Measurements from ENCODE around the gene SEMA3B. TPM values are rescaled to one million over a fixed set of nuclear protein-coding genes. Genes with fewer than 3 reads are reported as not detected.

The SEMA3B gene
- total and polyA plus RNA-seq, 9 of the 15 experiments (the other 6 are each of a cell fraction or from before 2014, with no cell fraction given): 0.03 to 1.8 (median 0.55) TPM; not detected in 1

- TF ChIP-seq PHF20 (IDR thresholded peaks at IDR 0.05; ENCODE audit: partially characterized antibody) (peak; percentile 69), SREBF2 (CRISPR knock-in tag; IDR thresholded peaks at IDR 0.05) (no peak), HCFC1 (IDR thresholded peaks at IDR 0.05; ENCODE audit: low read depth, low read length) (peak; percentile 72), TFAP4 (CRISPR knock-in tag; IDR thresholded peaks at IDR 0.05; ENCODE audit: borderline replicate concordance) (peak; percentile 82), BRD4 (IDR thresholded peaks at IDR 0.05) (no peak), SIX5 (IDR thresholded peaks at IDR 0.05; ENCODE audit: borderline replicate concordance in 1 of 2, insufficient read depth in 1 of 2, low read depth in 1 of 2, low read length in 2 of 2) (no peak), ZNF512 (tag; IDR thresholded peaks at IDR 0.05) (no peak), FOXA1 (IDR thresholded peaks at IDR 0.05; ENCODE audit: borderline replicate concordance) (no peak), ZNF830 (CRISPR knock-in tag; IDR thresholded peaks at IDR 0.05) (no peak), TAF1 (IDR thresholded peaks at IDR 0.05; ENCODE audit: control insufficient read depth, extremely low read depth, insufficient read depth, low read length, severe bottlenecking) (peak; percentile 42), NRF1 (conservative IDR thresholded peaks at IDR 0.05 in 1 of 2, IDR thresholded peaks at IDR 0.05 in 1 of 2) (peak; percentile 84 to 87), ZNF551 (CRISPR knock-in tag; IDR thresholded peaks at IDR 0.05) (no peak), ZNF3 (CRISPR knock-in tag; IDR thresholded peaks at IDR 0.05) (no peak), SUPT5H (IDR thresholded peaks at IDR 0.05) (peak; percentile 50; the same call in 1 of the 2 replicates), ZNF12 (CRISPR knock-in tag; IDR thresholded peaks at IDR 0.05) (no peak), RBM25 (IDR thresholded peaks at IDR 0.05; ENCODE audit: low read depth, low read length, severe bottlenecking) (no peak)
- TF ChIP-seq, protein P1, sequence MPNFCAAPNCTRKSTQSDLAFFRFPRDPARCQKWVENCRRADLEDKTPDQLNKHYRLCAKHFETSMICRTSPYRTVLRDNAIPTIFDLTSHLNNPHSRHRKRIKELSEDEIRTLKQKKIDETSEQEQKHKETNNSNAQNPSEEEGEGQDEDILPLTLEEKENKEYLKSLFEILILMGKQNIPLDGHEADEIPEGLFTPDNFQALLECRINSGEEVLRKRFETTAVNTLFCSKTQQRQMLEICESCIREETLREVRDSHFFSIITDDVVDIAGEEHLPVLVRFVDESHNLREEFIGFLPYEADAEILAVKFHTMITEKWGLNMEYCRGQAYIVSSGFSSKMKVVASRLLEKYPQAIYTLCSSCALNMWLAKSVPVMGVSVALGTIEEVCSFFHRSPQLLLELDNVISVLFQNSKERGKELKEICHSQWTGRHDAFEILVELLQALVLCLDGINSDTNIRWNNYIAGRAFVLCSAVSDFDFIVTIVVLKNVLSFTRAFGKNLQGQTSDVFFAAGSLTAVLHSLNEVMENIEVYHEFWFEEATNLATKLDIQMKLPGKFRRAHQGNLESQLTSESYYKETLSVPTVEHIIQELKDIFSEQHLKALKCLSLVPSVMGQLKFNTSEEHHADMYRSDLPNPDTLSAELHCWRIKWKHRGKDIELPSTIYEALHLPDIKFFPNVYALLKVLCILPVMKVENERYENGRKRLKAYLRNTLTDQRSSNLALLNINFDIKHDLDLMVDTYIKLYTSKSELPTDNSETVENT (CRISPR knock-in tag; IDR thresholded peaks at IDR 0.05): 0 out of 2 replicates have a peak, but pooled peaks have one; percentile 35
- TF ChIP-seq, protein P2, sequence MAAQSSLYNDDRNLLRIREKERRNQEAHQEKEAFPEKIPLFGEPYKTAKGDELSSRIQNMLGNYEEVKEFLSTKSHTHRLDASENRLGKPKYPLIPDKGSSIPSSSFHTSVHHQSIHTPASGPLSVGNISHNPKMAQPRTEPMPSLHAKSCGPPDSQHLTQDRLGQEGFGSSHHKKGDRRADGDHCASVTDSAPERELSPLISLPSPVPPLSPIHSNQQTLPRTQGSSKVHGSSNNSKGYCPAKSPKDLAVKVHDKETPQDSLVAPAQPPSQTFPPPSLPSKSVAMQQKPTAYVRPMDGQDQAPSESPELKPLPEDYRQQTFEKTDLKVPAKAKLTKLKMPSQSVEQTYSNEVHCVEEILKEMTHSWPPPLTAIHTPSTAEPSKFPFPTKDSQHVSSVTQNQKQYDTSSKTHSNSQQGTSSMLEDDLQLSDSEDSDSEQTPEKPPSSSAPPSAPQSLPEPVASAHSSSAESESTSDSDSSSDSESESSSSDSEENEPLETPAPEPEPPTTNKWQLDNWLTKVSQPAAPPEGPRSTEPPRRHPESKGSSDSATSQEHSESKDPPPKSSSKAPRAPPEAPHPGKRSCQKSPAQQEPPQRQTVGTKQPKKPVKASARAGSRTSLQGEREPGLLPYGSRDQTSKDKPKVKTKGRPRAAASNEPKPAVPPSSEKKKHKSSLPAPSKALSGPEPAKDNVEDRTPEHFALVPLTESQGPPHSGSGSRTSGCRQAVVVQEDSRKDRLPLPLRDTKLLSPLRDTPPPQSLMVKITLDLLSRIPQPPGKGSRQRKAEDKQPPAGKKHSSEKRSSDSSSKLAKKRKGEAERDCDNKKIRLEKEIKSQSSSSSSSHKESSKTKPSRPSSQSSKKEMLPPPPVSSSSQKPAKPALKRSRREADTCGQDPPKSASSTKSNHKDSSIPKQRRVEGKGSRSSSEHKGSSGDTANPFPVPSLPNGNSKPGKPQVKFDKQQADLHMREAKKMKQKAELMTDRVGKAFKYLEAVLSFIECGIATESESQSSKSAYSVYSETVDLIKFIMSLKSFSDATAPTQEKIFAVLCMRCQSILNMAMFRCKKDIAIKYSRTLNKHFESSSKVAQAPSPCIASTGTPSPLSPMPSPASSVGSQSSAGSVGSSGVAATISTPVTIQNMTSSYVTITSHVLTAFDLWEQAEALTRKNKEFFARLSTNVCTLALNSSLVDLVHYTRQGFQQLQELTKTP (IDR thresholded peaks at IDR 0.05; ENCODE audit: low read depth in 1 of 2, partially characterized antibody in 2 of 2): no peak
Measured at GRCh38 chr3:50227390-50228183, 41.4 kb upstream of the SEMA3B start (continued).
